GM12878 (cell line): ENCODE results near the gene LSAMP.

Experiments used
- ASH2L ChIP-seq: fragments of 300-600, 200-600 bp; sonication (generic); IDR thresholded peaks from 2 replicates; pipeline ENCODE4 v1.6.1; 2017; ENCODE audit warnings: low read depth, mild to moderate bottlenecking, borderline replicate concordance
- CHD2 ChIP-seq: IDR thresholded peaks from 2 replicates; pipeline ENCODE4 v1.6.1; 2011; ENCODE audit warnings: low read depth, low read length, improper control_type of control experiment, borderline replicate concordance
- CTCF ChIP-seq, 3 experiments: IDR thresholded peaks in 2 of 3; conservative IDR thresholded peaks in 1 of 3; 2 replicates each; pipeline ENCODE4 v1.5.1; 2011; ENCODE audit warnings: low read depth in 3 of 3, low read length in 3 of 3, mild to moderate bottlenecking in 3 of 3, control low read depth in 2 of 3, moderate library complexity in 2 of 3, inconsistent platforms in 1 of 3, mixed read lengths in 1 of 3; ENCODE audit not compliant: control insufficient read depth in 2 of 3, insufficient read depth in 1 of 3; ENCODE audit errors: extremely low read depth in 1 of 3
- EZH2 ChIP-seq: IDR thresholded peaks from 2 replicates; pipeline ENCODE4 v1.6.1; 2012; ENCODE audit warnings: low read depth, mild to moderate bottlenecking, control low read depth, inconsistent platforms, low read length, borderline replicate concordance; ENCODE audit not compliant: control insufficient read depth
- HCFC1 ChIP-seq: fragments of 150-350 bp; IDR thresholded peaks from 2 replicates; pipeline ENCODE4 v1.6.1; 2014; ENCODE audit warnings: low read length
- KAT2A ChIP-seq: conservative IDR thresholded peaks from 2 replicates; pipeline ENCODE4 v1.6.1; 2011; ENCODE audit warnings: low read depth, low read length; ENCODE audit not compliant: control insufficient read depth
- NR2C2 ChIP-seq: IDR thresholded peaks from 2 replicates; pipeline ENCODE4 v1.6.1; 2011; ENCODE audit warnings: borderline replicate concordance, low read depth; ENCODE audit not compliant: control insufficient read depth, insufficient read length
- NRF1 ChIP-seq: conservative IDR thresholded peaks from 2 replicates; pipeline ENCODE4 v1.6.1; 2011; ENCODE audit warnings: mild to moderate bottlenecking, low read depth, low read length, improper control_type of control experiment
- RELA ChIP-seq: fragments of 450-650 bp; IDR thresholded peaks from 2 replicates; pipeline ENCODE4 v1.8.0; 2014; ENCODE audit warnings: borderline replicate concordance; ENCODE audit not compliant: partially characterized antibody
- TCF7 ChIP-seq: IDR thresholded peaks from 2 replicates; pipeline ENCODE4 v1.6.1; 2014; ENCODE audit warnings: antibody characterized with exemption, borderline replicate concordance
- USF1 ChIP-seq: IDR thresholded peaks from 2 replicates; pipeline ENCODE4 v1.6.1; 2011; ENCODE audit warnings: borderline replicate concordance, low read depth, mild to moderate bottlenecking, moderate library complexity, mixed read lengths, low read length; ENCODE audit not compliant: insufficient read depth; ENCODE audit errors: extremely low read length
- ZNF274 ChIP-seq: IDR thresholded peaks from one replicate; pipeline ENCODE4 v1.8.0; 2011; ENCODE audit not compliant: insufficient read length, insufficient read depth
- TF ChIP-seq, protein P1 (sequence below): IDR thresholded peaks from 2 replicates; pipeline ENCODE4 v1.6.1; 2012; ENCODE audit warnings: low read length, inconsistent platforms

- TF ChIP-seq CTCF (IDR thresholded peaks at IDR 0.05 in 2 of 3, conservative IDR thresholded peaks at IDR 0.05 in 1 of 3; ENCODE audit: control insufficient read depth in 2 of 3, extremely low read depth in 1 of 3, insufficient read depth in 1 of 3, low read depth in 3 of 3, low read length in 3 of 3) (no peak), ASH2L (no peak), TCF7 (no peak), KAT2A (no peak), USF1 (no peak), EZH2 (no peak), RELA (no peak), NR2C2 (no peak), ZNF274 (no peak), HCFC1 (no peak), NRF1 (no peak), CHD2 (no peak)
- TF ChIP-seq, protein P1, sequence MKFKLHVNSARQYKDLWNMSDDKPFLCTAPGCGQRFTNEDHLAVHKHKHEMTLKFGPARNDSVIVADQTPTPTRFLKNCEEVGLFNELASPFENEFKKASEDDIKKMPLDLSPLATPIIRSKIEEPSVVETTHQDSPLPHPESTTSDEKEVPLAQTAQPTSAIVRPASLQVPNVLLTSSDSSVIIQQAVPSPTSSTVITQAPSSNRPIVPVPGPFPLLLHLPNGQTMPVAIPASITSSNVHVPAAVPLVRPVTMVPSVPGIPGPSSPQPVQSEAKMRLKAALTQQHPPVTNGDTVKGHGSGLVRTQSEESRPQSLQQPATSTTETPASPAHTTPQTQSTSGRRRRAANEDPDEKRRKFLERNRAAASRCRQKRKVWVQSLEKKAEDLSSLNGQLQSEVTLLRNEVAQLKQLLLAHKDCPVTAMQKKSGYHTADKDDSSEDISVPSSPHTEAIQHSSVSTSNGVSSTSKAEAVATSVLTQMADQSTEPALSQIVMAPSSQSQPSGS, result 0 out of 2 replicates have a peak, but pooled peaks have one; percentile 36
These were observed 445.0 kb downstream of the LSAMP start for GRCh38 chr3:116000311-116000710.
